ENCODE measurements around the gene CXCL6. TPM values are rescaled to one million over a fixed set of nuclear protein-coding genes. Genes with fewer than 3 reads are reported as not detected.

CXCL6 gene
- total and polyA plus RNA-seq, 7 donors: 0.04 to 0.54 (median 0.14) TPM; not detected in 3

GRCh38 chr4:73801692-73802091 lies 34.8 kb upstream of the CXCL6 start:
- TF ChIP-seq, protein P1, sequence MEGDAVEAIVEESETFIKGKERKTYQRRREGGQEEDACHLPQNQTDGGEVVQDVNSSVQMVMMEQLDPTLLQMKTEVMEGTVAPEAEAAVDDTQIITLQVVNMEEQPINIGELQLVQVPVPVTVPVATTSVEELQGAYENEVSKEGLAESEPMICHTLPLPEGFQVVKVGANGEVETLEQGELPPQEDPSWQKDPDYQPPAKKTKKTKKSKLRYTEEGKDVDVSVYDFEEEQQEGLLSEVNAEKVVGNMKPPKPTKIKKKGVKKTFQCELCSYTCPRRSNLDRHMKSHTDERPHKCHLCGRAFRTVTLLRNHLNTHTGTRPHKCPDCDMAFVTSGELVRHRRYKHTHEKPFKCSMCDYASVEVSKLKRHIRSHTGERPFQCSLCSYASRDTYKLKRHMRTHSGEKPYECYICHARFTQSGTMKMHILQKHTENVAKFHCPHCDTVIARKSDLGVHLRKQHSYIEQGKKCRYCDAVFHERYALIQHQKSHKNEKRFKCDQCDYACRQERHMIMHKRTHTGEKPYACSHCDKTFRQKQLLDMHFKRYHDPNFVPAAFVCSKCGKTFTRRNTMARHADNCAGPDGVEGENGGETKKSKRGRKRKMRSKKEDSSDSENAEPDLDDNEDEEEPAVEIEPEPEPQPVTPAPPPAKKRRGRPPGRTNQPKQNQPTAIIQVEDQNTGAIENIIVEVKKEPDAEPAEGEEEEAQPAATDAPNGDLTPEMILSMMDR (IDR thresholded peaks at IDR 0.05): no peak
- no peak for ATAC-seq
- intact Hi-C loops (cut with DNase I): no loop called here

GRCh38 chr4:73803213-73803612 lies 33.3 kb upstream of the CXCL6 start:
- H3K9me3 ChIP-seq: no peaks in the 10 kb centered on the region
- H3K4me1 ChIP-seq: no peaks in the 10 kb centered on the region
- H3K4me3 ChIP-seq: no peak overlapping the region
- H3K36me3 ChIP-seq (ENCODE audit: insufficient read depth in 1 of 2, low read depth in 1 of 2): no peaks in the 10 kb centered on the region
- intact Hi-C loops (cut with DNase I): no loop called here
- TF ChIP-seq, protein P1 (IDR thresholded peaks at IDR 0.05): no peak
- peaks cover 0 to 2% (median 0%) of the 10 kb centered on the region in 3 donors for H3K27me3 ChIP-seq (ENCODE audit: insufficient read depth in 3 of 3, low read length in 2 of 3)
- DNase-seq (no peak), ATAC-seq (no peak)
- WGBS, 3 donors: 58 to 64% (median 62%) methylated on average over 3 of the region's 3 CpGs
- no peak overlapping the region for H3K27ac ChIP-seq

More at GRCh38 chr4:73801692-73802091, 34.8 kb upstream of the CXCL6 start:
- 65 to 96% (median 89%) methylated on average over 2 of the region's 2 CpGs for WGBS, 3 donors
- peaks cover 0 to 2% (median 0%) of the 10 kb centered on the region in 3 donors for H3K27me3 ChIP-seq (ENCODE audit: insufficient read depth in 3 of 3, low read length in 2 of 3)
- no peak overlapping the region for H3K4me3 ChIP-seq
- no peak for DNase-seq
- no peak overlapping the region for H3K27ac ChIP-seq
- H3K36me3 ChIP-seq (ENCODE audit: insufficient read depth in 1 of 2, low read depth in 1 of 2): no peaks in the 10 kb centered on the region
- no peaks in the 10 kb centered on the region for H3K9me3 ChIP-seq
- H3K4me1 ChIP-seq: no peaks in the 10 kb centered on the region

- ATAC-seq (no peak), DNase-seq (no peak)
- no peak overlapping the region for H3K4me3 ChIP-seq
- no peaks in the 10 kb centered on the region for H3K4me1 ChIP-seq
- intact Hi-C loops (cut with DNase I): no loop called here
- H3K27me3 ChIP-seq (ENCODE audit: insufficient read depth in 3 of 3, low read length in 2 of 3): no peaks in the 10 kb centered on the region
- TF ChIP-seq, protein P1 (IDR thresholded peaks at IDR 0.05): no peak
- WGBS, 3 donors: 48 to 64% (median 57%) methylated on average over 3 of the region's 3 CpGs
- no peaks in the 10 kb centered on the region for H3K36me3 ChIP-seq (ENCODE audit: insufficient read depth in 1 of 2, low read depth in 1 of 2)
- H3K27ac ChIP-seq: no peak overlapping the region
- no peaks in the 10 kb centered on the region for H3K9me3 ChIP-seq
Observed at GRCh38 chr4:73810191-73810590, 26.3 kb upstream of the CXCL6 start.

DNA sequence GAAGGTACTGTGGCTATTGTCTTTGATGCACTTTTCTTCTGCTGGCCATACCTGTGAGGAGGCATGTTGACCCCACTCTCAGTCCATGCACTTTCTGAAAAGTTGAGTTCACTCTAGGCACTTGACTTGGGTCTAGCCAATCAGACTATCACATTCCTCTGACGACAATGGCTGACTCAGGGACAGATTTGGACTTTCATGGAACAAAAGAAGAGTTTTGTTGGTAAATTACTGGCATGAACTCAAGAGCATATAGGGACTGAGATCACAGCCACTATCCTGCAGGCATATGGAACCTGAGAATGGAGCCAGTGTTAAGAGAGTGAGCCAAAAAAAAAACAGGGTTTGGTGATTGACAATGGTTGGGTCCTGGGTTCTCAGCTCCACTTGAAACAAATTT lies 24.6 kb upstream of the CXCL6 start:
- H3K4me3 ChIP-seq: no peak overlapping the region
- no peak overlapping the region for H3K27ac ChIP-seq
- WGBS, 3 donors: 51 to 53% (median 52%) methylated on average over 1 of the region's 1 CpG
- no peak for ATAC-seq
- intact Hi-C loops (cut with DNase I): no loop called here
- no peaks in the 10 kb centered on the region for H3K36me3 ChIP-seq (ENCODE audit: insufficient read depth in 1 of 2, low read depth in 1 of 2)
- no peaks in the 10 kb centered on the region for H3K4me1 ChIP-seq
- no peak for DNase-seq
- no peaks in the 10 kb centered on the region for H3K27me3 ChIP-seq (ENCODE audit: insufficient read depth in 3 of 3, low read length in 2 of 3)
- TF ChIP-seq, protein P1 (IDR thresholded peaks at IDR 0.05): no peak
- H3K9me3 ChIP-seq: no peaks in the 10 kb centered on the region

- 81 to 94% (median 94%) methylated on average over 1 of the region's 1 CpG for WGBS, 3 donors
- TF ChIP-seq, protein P1 (IDR thresholded peaks at IDR 0.05): no peak
- intact Hi-C loops (cut with DNase I): no loop called here
Observed at GRCh38 chr4:73814679-73815078, 21.8 kb upstream of the CXCL6 start.

More at GRCh38 chr4:73814679-73815078, 21.8 kb upstream of the CXCL6 start:
- no peaks in the 10 kb centered on the region for H3K4me1 ChIP-seq
- no peaks in the 10 kb centered on the region for H3K27me3 ChIP-seq (ENCODE audit: insufficient read depth in 3 of 3, low read length in 2 of 3)
- H3K36me3 ChIP-seq (ENCODE audit: insufficient read depth in 1 of 2, low read depth in 1 of 2): no peaks in the 10 kb centered on the region
- no peaks in the 10 kb centered on the region for H3K9me3 ChIP-seq
- H3K27ac ChIP-seq: no peak overlapping the region
- ATAC-seq (no peak), DNase-seq (no peak)
- no peak overlapping the region for H3K4me3 ChIP-seq
